Body of pancreas (tissue), 4 donors: ENCODE results near the gene HDLBP. TPM values are rescaled to one million over a fixed set of nuclear protein-coding genes. Genes with fewer than 3 reads are reported as not detected.

Experiments used
- ATAC-seq: fragments of 150-250 bp; one replicate; pipeline ENCODE4 v1.9.1; 2016
- DNase-seq, 4 donors: peaks; one replicate each; pipeline ENCODE4 v3.0.0-alpha.2; 2019
- H3K27ac ChIP-seq, 4 donors: fragments of 200-600 bp; sonication (generic); 1 replicate in 3 of 4; 2 replicates in 1 of 4; pipeline versions ENCODE4 v1.5.1 to v1.6.1; 2016 to 2019; ENCODE audit warnings: mild to moderate bottlenecking in 1 of 4, mixed read lengths in 1 of 4, moderate library complexity in 1 of 4
- H3K27me3 ChIP-seq, 2 donors: fragments of 200-600 bp; sonication (generic); one replicate each; pipeline ENCODE4 v1.6.0; 2016; ENCODE audit warnings: mild to moderate bottlenecking in 1 of 2
- H3K36me3 ChIP-seq, 2 donors: fragments of 200-600 bp; sonication (generic); replicated peaks in 1 of 2; 2 replicates each; pipeline ENCODE4 v1.5.1; 2016; ENCODE audit warnings: low read depth in 2 of 2; ENCODE audit not compliant: insufficient read depth in 1 of 2
- H3K4me1 ChIP-seq: fragments of 200-600 bp; sonication (generic); one replicate; pipeline ENCODE4 v1.6.0; 2016
- H3K4me3 ChIP-seq, 2 donors: fragments of 200-600 bp; sonication (generic); 1 replicate in 1 of 2; 2 replicates in 1 of 2; pipeline ENCODE4 v1.5.1; 2016 to 2019
- H3K9me3 ChIP-seq, 3 donors: fragments of 200-600 bp; sonication (generic); 1 replicate in 2 of 3; 2 replicates in 1 of 3; pipeline ENCODE4 v1.5.1; 2016
- POLR2A ChIP-seq, 3 donors: fragments of 450-650 bp; IDR thresholded peaks; one replicate each; pipeline ENCODE4 v1.6.1; 2016; ENCODE audit warnings: antibody characterized with exemption in 3 of 3, mild to moderate bottlenecking in 2 of 3
- WGBS, 2 donors: methylation state at CpG; one replicate each; pipeline ENCODE4 v1.1.5; 2017; 5-methylcytosine and 5-hydroxymethylcytosine counted together
- intact Hi-C: fragments of 100-400 bp; cut with DNase I; formaldehyde crosslinking; loops from one replicate; pipeline ENCODE4 v1.15.1; 2023
- total RNA-seq, 2 donors: library from RNA; depleted of rRNA; stranded (reverse); fragments of >200 nt; gene quantifications; one replicate each; pipeline ENCODE4 v1.1.0, GENCODE V29; 2016
- TF ChIP-seq, protein P1 (sequence below), 7 experiments: fragments of 450-650 bp in 4 of 7; fragments of 200-600 bp in 3 of 7; sonication (generic) in 3 of 7; IDR thresholded peaks; one replicate each; pipeline ENCODE4 v1.5.1; 2016 to 2019; ENCODE audit warnings: antibody characterized with exemption in 7 of 7

HDLBP gene
- total RNA-seq, 2 donors from 2014 or later: 501 to 612 TPM

DNA sequence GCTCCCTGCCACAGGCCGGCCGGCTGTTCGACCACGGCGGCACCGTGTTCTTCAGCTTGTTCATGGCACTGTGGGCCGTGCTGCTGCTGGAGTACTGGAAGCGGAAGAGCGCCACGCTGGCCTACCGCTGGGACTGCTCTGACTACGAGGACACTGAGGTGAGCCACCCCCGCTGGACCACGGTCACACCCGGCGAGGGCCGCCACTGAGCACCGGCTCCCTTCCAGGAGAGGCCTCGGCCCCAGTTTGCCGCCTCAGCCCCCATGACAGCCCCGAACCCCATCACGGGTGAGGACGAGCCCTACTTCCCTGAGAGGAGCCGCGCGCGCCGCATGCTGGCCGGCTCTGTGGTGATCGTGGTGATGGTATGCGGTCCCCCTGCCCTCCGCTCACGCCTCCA is 106.2 kb downstream of the HDLBP start:
- DNase-seq (no peak), ATAC-seq (no peak)
- TF ChIP-seq, protein P1, sequence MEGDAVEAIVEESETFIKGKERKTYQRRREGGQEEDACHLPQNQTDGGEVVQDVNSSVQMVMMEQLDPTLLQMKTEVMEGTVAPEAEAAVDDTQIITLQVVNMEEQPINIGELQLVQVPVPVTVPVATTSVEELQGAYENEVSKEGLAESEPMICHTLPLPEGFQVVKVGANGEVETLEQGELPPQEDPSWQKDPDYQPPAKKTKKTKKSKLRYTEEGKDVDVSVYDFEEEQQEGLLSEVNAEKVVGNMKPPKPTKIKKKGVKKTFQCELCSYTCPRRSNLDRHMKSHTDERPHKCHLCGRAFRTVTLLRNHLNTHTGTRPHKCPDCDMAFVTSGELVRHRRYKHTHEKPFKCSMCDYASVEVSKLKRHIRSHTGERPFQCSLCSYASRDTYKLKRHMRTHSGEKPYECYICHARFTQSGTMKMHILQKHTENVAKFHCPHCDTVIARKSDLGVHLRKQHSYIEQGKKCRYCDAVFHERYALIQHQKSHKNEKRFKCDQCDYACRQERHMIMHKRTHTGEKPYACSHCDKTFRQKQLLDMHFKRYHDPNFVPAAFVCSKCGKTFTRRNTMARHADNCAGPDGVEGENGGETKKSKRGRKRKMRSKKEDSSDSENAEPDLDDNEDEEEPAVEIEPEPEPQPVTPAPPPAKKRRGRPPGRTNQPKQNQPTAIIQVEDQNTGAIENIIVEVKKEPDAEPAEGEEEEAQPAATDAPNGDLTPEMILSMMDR (IDR thresholded peaks at IDR 0.05): no peak
- no peak for TF ChIP-seq POLR2A (IDR thresholded peaks at IDR 0.05)
- intact Hi-C loops: no loop called here
- H3K4me1 ChIP-seq: no peaks in the 10 kb centered on the region
- H3K27ac ChIP-seq: no peak overlapping the region
- H3K36me3 ChIP-seq: no peaks in the 10 kb centered on the region
- no peak overlapping the region for H3K4me3 ChIP-seq
- H3K9me3 ChIP-seq: no peaks in the 10 kb centered on the region
- no peaks in the 10 kb centered on the region for H3K27me3 ChIP-seq
- 74 to 90% methylated on average over 13 to 33 of the region's 33 CpGs for WGBS, 2 donors

DNA sequence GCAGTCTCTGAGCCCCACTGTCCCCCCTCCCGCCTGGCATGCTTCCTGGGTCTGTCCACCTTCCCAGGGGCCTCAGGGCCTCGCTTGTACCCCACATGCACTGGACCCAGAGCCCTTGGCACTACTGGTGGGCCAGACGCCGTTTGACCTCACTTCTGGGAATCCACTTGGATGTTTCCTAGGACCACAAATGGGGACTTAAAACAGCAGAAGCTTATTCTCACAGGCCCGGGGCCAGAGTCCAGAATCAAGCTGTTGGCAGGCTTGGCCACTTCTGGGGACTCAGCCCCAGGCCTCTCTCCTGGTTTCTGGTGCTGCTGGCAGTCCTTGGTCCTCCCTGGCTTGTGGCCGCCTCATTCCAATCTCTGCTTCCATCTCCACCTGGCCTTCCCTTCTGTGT is 107.4 kb downstream of the HDLBP start:
- Histone ChIP-seq H3K9me3 (no peaks in the 10 kb centered on the region), H3K4me1 (no peaks in the 10 kb centered on the region), H3K27ac (no peak overlapping the region), H3K36me3 (no peaks in the 10 kb centered on the region), H3K27me3 (no peaks in the 10 kb centered on the region), H3K4me3 (no peak overlapping the region)
- WGBS, 2 donors: 45 to 55% methylated on average over 6 of the region's 6 CpGs
- no peak for TF ChIP-seq POLR2A (IDR thresholded peaks at IDR 0.05)
- TF ChIP-seq, protein P1 (IDR thresholded peaks at IDR 0.05): no peak
- intact Hi-C loops: no loop called here
- ATAC-seq (no peak), DNase-seq (no peak)

DNA sequence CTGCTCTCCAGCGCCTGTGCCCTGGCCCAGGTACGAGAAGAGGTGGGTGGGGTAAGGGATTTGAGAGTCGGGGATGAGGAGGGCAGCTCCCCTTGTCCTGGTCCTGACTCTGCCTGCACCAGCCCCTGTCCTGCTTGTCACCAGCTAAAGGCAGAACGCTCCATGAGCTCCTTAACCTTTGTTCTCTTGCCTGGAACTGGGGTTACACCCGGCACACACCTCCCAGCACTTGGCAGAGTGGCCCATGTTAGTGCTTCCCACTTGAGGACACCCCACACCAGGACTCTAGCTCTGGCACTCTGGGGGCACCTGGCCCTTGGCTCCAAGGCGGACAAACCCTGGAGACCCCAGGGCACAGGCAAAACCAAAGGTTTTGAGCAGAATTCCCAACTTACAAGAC is 107.8 kb downstream of the HDLBP start:
- 77 to 80% methylated on average over 4 to 6 of the region's 6 CpGs for WGBS, 2 donors
- Histone ChIP-seq H3K9me3 (no peaks in the 10 kb centered on the region), H3K4me3 (no peak overlapping the region), H3K36me3 (no peaks in the 10 kb centered on the region), H3K27ac (no peak overlapping the region), H3K4me1 (no peaks in the 10 kb centered on the region), H3K27me3 (no peaks in the 10 kb centered on the region)
- intact Hi-C loops: no loop called here
- DNase-seq: no peak
- TF ChIP-seq, protein P1 (IDR thresholded peaks at IDR 0.05): no peak
- no peak for TF ChIP-seq POLR2A (IDR thresholded peaks at IDR 0.05)
- ATAC-seq: no peak

DNA sequence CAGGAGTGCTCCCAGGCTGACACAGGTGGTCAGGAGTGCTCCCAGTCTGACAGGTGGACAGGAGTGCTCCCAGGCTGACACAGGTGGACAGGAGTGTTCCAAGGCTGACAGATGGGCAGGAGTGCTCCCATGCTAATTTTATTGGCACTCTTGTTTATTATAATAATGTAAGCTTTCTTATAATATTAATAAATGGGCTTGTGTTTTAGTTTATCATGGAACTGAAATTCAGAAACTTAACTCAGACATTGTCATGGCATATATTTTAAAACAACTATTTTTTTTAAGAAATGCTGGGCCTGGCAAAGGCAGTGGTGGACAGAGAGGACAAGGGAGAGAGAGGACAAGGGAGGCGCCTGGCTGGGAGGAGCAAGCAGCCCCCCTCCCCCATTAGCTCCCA is 108.3 kb downstream of the HDLBP start:
- H3K36me3 ChIP-seq: no peaks in the 10 kb centered on the region
- WGBS, 2 donors: 84 to 93% methylated on average over 1 of the region's 1 CpG

DNA sequence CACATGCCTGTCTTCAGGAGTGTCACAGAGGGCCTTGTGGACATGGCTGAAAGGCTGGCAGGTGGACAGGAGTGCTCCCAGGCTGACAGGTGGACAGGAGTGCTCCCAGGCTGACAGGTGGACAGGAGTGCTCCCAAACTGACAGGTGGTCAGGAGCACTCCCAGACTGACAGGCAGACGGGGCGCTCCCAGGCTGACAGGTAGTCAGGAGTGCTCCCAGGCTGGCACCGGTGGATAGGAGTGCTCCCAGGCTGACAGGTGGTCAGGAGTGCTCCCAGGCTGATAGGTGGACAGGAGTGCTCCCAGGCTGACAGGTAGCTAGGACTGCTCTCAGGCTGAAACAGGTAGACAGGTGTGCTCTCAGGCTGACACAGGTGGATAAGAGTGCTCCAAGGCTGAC is 110.4 kb downstream of the HDLBP start:
- TF ChIP-seq, protein P1 (IDR thresholded peaks at IDR 0.05): no peak
- no peak for TF ChIP-seq POLR2A (IDR thresholded peaks at IDR 0.05)
- H3K27me3 ChIP-seq: no peaks in the 10 kb centered on the region
- H3K36me3 ChIP-seq: no peaks in the 10 kb centered on the region
- ATAC-seq (no peak), DNase-seq (no peak)
- H3K27ac ChIP-seq: no peak overlapping the region
- H3K4me1 ChIP-seq: no peaks in the 10 kb centered on the region
- 88 to 90% methylated on average over 3 of the region's 3 CpGs for WGBS, 2 donors
- H3K4me3 ChIP-seq: no peak overlapping the region
- H3K9me3 ChIP-seq: no peaks in the 10 kb centered on the region
- intact Hi-C loops: no loop called here

More for the DNA sequence above, 108.3 kb downstream of the HDLBP start:
- DNase-seq (no peak), ATAC-seq (no peak)
- no peak for TF ChIP-seq POLR2A (IDR thresholded peaks at IDR 0.05)
- TF ChIP-seq, protein P1 (IDR thresholded peaks at IDR 0.05): no peak
- Histone ChIP-seq H3K27ac (no peak overlapping the region), H3K27me3 (no peaks in the 10 kb centered on the region), H3K4me1 (no peaks in the 10 kb centered on the region), H3K9me3 (no peaks in the 10 kb centered on the region), H3K4me3 (no peak overlapping the region)
- intact Hi-C loops: no loop called here
